Stimulated activated CD8-positive, alpha-beta memory T cell treated with anti-CD3 and anti-CD28 coated beads, Interleukin-7, amount 100 ng/mL, for 24 hours (primary cell): ENCODE data around the gene WTAP.

Experiments
- DNase-seq: peaks from one replicate; pipeline ENCODE4 v3.0.0-alpha.2; 2020; ENCODE audit warnings: low read depth

Gene WTAP

DNA sequence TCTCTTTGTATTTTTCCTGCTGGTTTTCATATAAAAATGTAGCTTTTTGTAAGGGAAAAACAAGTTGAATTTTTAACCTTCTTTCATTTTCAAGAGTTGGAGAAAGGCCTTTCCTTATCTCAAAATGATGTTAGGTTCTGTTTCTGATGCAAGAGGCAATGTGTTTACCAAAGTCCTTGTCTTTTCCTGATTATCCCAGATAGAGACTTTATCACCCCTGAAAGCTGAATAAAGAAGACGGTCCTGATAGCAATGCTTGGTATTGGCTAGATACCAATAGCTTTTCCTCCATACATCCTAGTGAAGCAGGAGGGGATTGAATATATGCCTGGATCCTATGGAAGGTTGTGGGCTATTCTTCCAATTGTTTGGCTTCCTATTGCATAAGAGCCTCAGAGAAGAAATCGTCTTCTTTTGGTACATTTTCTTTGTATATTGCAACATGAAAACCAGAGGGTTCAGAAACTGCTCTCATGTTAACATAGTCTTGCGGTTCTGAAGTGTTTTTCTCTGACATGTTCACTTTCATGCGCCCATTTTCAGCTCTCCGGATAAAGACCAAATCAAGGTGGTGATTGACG is 78.2 kb downstream of the WTAP start:
- no peak for DNase-seq
